ENCODE data around the gene PASD1.

The PASD1 gene

GRCh38 chrX:151702026-151702714 is 138.7 kb downstream of the PASD1 start:
- Histone ChIP-seq H3K27ac (no peak overlapping the region), H3K4me1 (no peaks in the 10 kb centered on the region), H3K9me3 (no peaks in the 10 kb centered on the region), H3K4me3 (no peak overlapping the region), H3K36me3 (no peaks in the 10 kb centered on the region), H3K27me3 (no peaks in the 10 kb centered on the region)
- DNase-seq: no peak
- intact Hi-C loops (cut with DNase I; ENCODE audit: low total_unique reads): no loop called here
- no peak for TF ChIP-seq CTCF (IDR thresholded peaks at IDR 0.05)

- Histone ChIP-seq H3K36me3 (no peaks in the 10 kb centered on the region), H3K4me3 (no peak overlapping the region), H3K27me3 (no peaks in the 10 kb centered on the region), H3K4me1 (no peaks in the 10 kb centered on the region), H3K27ac (no peak overlapping the region), H3K9me3 (no peaks in the 10 kb centered on the region)
- no peak for DNase-seq
- TF ChIP-seq CTCF (IDR thresholded peaks at IDR 0.05): no peak
- intact Hi-C loops (cut with DNase I; ENCODE audit: low total_unique reads): no loop called here
Observed at GRCh38 chrX:151702741-151703340, 139.4 kb downstream of the PASD1 start.

GRCh38 chrX:151703487-151703886 is 140.0 kb downstream of the PASD1 start:
- no peak overlapping the region for H3K27ac ChIP-seq
- no peak for DNase-seq
- TF ChIP-seq CTCF (IDR thresholded peaks at IDR 0.05): no peak
- H3K36me3 ChIP-seq: no peaks in the 10 kb centered on the region
- intact Hi-C loops (cut with DNase I; ENCODE audit: low total_unique reads): no loop called here
- H3K4me3 ChIP-seq: no peak overlapping the region
- H3K4me1 ChIP-seq: no peaks in the 10 kb centered on the region
- H3K27me3 ChIP-seq: no peaks in the 10 kb centered on the region
- no peaks in the 10 kb centered on the region for H3K9me3 ChIP-seq

GRCh38 chrX:151704041-151704663 is 140.7 kb downstream of the PASD1 start:
- no peak for DNase-seq
- Histone ChIP-seq H3K27me3 (no peaks in the 10 kb centered on the region), H3K4me1 (no peaks in the 10 kb centered on the region), H3K4me3 (no peak overlapping the region), H3K36me3 (no peaks in the 10 kb centered on the region), H3K9me3 (no peaks in the 10 kb centered on the region), H3K27ac (no peak overlapping the region)
- intact Hi-C loops (cut with DNase I; ENCODE audit: low total_unique reads): no loop called here
- no peak for TF ChIP-seq CTCF (IDR thresholded peaks at IDR 0.05)

GRCh38 chrX:151708821-151709220 is 145.3 kb downstream of the PASD1 start:
- intact Hi-C loops (cut with DNase I; ENCODE audit: low total_unique reads): no loop called here
- no peak for DNase-seq

More at GRCh38 chrX:151708821-151709220, 145.3 kb downstream of the PASD1 start:
- Histone ChIP-seq H3K4me1 (no peaks in the 10 kb centered on the region), H3K9me3 (no peaks in the 10 kb centered on the region), H3K27me3 (no peaks in the 10 kb centered on the region), H3K36me3 (no peaks in the 10 kb centered on the region), H3K4me3 (no peak overlapping the region), H3K27ac (no peak overlapping the region)
- TF ChIP-seq CTCF (IDR thresholded peaks at IDR 0.05): no peak

Measured in tibial artery (tissue), 4 donors.